Small intestine (tissue), 7 donors: ENCODE results near the gene AMER3. TPM values are rescaled to one million over a fixed set of nuclear protein-coding genes. Genes with fewer than 3 reads are reported as not detected.
A peak's percentile ranks its signal among the peaks of the same experiment; 100 is the strongest.

Experiments used
- DNase-seq, 2 donors: peaks; one replicate each; pipeline versions ENCODE4 v3.0.0 to v3.0.0-alpha.2; 2013
- FAIRE-seq: peaks from 2 replicates; lab custom pipeline; 2012; peaks lifted over from hg19 to GRCh38; lab: Jason Lieb, UNC
- H3K27ac ChIP-seq, 3 donors: one replicate each; pipeline ENCODE4 v1.5.1; 2013; ENCODE audit warnings: low read length in 2 of 3, mild to moderate bottlenecking in 2 of 3, control low read depth in 1 of 3, inconsistent platforms in 1 of 3, low read depth in 1 of 3, moderate library complexity in 1 of 3
- H3K27me3 ChIP-seq, 3 donors: one replicate each; pipeline ENCODE4 v1.6.1; 2013; ENCODE audit warnings: low read length in 3 of 3, inconsistent platforms in 1 of 3; ENCODE audit not compliant: control insufficient read depth in 3 of 3, insufficient read depth in 3 of 3
- H3K36me3 ChIP-seq, 3 donors: one replicate each; pipeline ENCODE4 v1.6.1; 2013; ENCODE audit warnings: low read length in 3 of 3, inconsistent platforms in 1 of 3, low read depth in 1 of 3, mild to moderate bottlenecking in 1 of 3, moderate library complexity in 1 of 3; ENCODE audit not compliant: control insufficient read depth in 3 of 3, insufficient read depth in 2 of 3
- H3K4me1 ChIP-seq, 3 donors: one replicate each; pipeline ENCODE4 v1.6.1; 2013; ENCODE audit warnings: low read length in 2 of 3, inconsistent platforms in 1 of 3, low read depth in 1 of 3, mild to moderate bottlenecking in 1 of 3, moderate library complexity in 1 of 3; ENCODE audit not compliant: control insufficient read depth in 3 of 3, insufficient read depth in 2 of 3
- H3K4me3 ChIP-seq, 3 donors: one replicate each; pipeline ENCODE4 v1.5.1; 2013; ENCODE audit warnings: low read length in 3 of 3, control low read depth in 1 of 3, inconsistent platforms in 1 of 3, low read depth in 1 of 3, mild to moderate bottlenecking in 1 of 3, moderate library complexity in 1 of 3
- H3K9me3 ChIP-seq, 2 donors: one replicate each; pipeline ENCODE4 v1.6.1; 2013; ENCODE audit warnings: low read depth in 1 of 2, low read length in 1 of 2; ENCODE audit not compliant: control insufficient read depth in 2 of 2, insufficient read depth in 1 of 2
- WGBS, 3 donors: extraction: QIAGEN DNeasy Blood & Tissue Kit; methylation state at CpG; one replicate each; pipeline ENCODE4 v1.1.7; 2013; 5-methylcytosine and 5-hydroxymethylcytosine counted together
- polyA plus RNA-seq, 4 donors: library from polyadenylated mRNA; stranded (reverse) in 3 of 4; unstranded in 1 of 4; fragments of 200-250 nt in 3 of 4; fragments of 120-200 nt in 1 of 4; gene quantifications; one replicate each; pipeline versions ENCODE4 v1.2.1 to v1.2.3, GENCODE V29; 2013
- donor health status: healthy with polysubstance abuse.
- donor health status: control.
- donor health status: control.
- donor health status: Bipolar disorder and iron deficiency.
- donor health status: healthy.

AMER3 gene
- polyA plus RNA-seq, 4 donors: 0.45 to 0.99 TPM; not detected in 2

GRCh38 chr2:130744287-130745117 is 10.8 kb upstream of the AMER3 start:
- Histone ChIP-seq H3K4me1 (no peaks in the 10 kb centered on the region), H3K27ac (peak overlapping the region in 1 of 3 donors; percentile 25), H3K4me3 (no peak overlapping the region), H3K9me3 (peaks cover 0 to 9% of the 10 kb centered on the region in 2 donors), H3K27me3 (peaks cover 0 to 5% (median 4%) of the 10 kb centered on the region in 3 donors), H3K36me3 (no peaks in the 10 kb centered on the region)
- DNase-seq (peak; percentile 57 to 67), FAIRE-seq (no peak)
- 29 to 32% (median 32%) methylated on average over 20 of the region's 20 CpGs for WGBS, 3 donors

GRCh38 chr2:130749078-130749477 is 6.3 kb upstream of the AMER3 start:
- H3K36me3 ChIP-seq: no peaks in the 10 kb centered on the region
- no peak overlapping the region for H3K27ac ChIP-seq
- H3K4me3 ChIP-seq: no peak overlapping the region
- peaks cover 0 to 9% of the 10 kb centered on the region in 2 donors for H3K9me3 ChIP-seq
- no peaks in the 10 kb centered on the region for H3K4me1 ChIP-seq
- DNase-seq (no peak), FAIRE-seq (no peak)
- WGBS, 3 donors: 89 to 95% (median 94%) methylated on average over 9 of the region's 9 CpGs
- peaks cover 0 to 2% (median 2%) of the 10 kb centered on the region in 3 donors for H3K27me3 ChIP-seq

GRCh38 chr2:130749641-130750040 is 5.7 kb upstream of the AMER3 start:
- Histone ChIP-seq H3K27ac (no peak overlapping the region), H3K36me3 (no peaks in the 10 kb centered on the region), H3K27me3 (peaks cover 0 to 2% (median 0%) of the 10 kb centered on the region in 3 donors), H3K9me3 (peaks cover 0 to 4% of the 10 kb centered on the region in 2 donors), H3K4me1 (no peaks in the 10 kb centered on the region), H3K4me3 (no peak overlapping the region)
- FAIRE-seq (no peak), DNase-seq (no peak)
- 76 to 83% (median 79%) methylated on average over 6 of the region's 6 CpGs for WGBS, 3 donors

- DNase-seq (peak in 1 of 2 donors; percentile 6), FAIRE-seq (no peak)
- WGBS, 3 donors: 46 to 52% (median 48%) methylated on average over 8 of the region's 8 CpGs
- Histone ChIP-seq H3K4me1 (no peaks in the 10 kb centered on the region), H3K9me3 (no peaks in the 10 kb centered on the region), H3K36me3 (no peaks in the 10 kb centered on the region), H3K27ac (no peak overlapping the region), H3K27me3 (peaks cover 6 to 25% (median 21%) of the 10 kb centered on the region in 3 donors), H3K4me3 (no peak overlapping the region)
These were observed 529 bp upstream of the AMER3 start for GRCh38 chr2:130754811-130755210.

GRCh38 chr2:130756053-130756873 is 923 bp downstream of the AMER3 start:
- Histone ChIP-seq H3K27ac (peak overlapping the region in 1 of 3 donors; percentile 37), H3K27me3 (peaks cover 6 to 29% (median 21%) of the 10 kb centered on the region in 3 donors), H3K4me1 (no peaks in the 10 kb centered on the region), H3K36me3 (no peaks in the 10 kb centered on the region), H3K9me3 (no peaks in the 10 kb centered on the region), H3K4me3 (peak overlapping the region in 2 of 3 donors; percentile 35)
- DNase-seq: peak in 1 of 2 donors; percentile 75
- WGBS, 3 donors: 3 to 21% (median 12%) methylated on average over 24 to 80 of the region's 80 CpGs
- no peak for FAIRE-seq

- H3K4me3 ChIP-seq: no peak overlapping the region
- 37 to 40% (median 38%) methylated on average over 16 of the region's 16 CpGs for WGBS, 3 donors
- H3K36me3 ChIP-seq: no peaks in the 10 kb centered on the region
These were observed 1.7 kb downstream of the AMER3 start for GRCh38 chr2:130756874-130757668.

GRCh38 chr2:130759906-130760753 is 4.8 kb downstream of the AMER3 start:
- Histone ChIP-seq H3K9me3 (no peaks in the 10 kb centered on the region), H3K4me3 (no peak overlapping the region), H3K27ac (no peak overlapping the region), H3K36me3 (no peaks in the 10 kb centered on the region), H3K27me3 (peaks cover 6 to 24% (median 15%) of the 10 kb centered on the region in 3 donors), H3K4me1 (no peaks in the 10 kb centered on the region)
- FAIRE-seq (no peak), DNase-seq (no peak)
- WGBS, 3 donors: 59 to 69% (median 65%) methylated on average over 10 of the region's 10 CpGs

More at GRCh38 chr2:130756874-130757668, 1.7 kb downstream of the AMER3 start:
- H3K9me3 ChIP-seq: no peaks in the 10 kb centered on the region
- FAIRE-seq (no peak), DNase-seq (no peak)
- no peaks in the 10 kb centered on the region for H3K4me1 ChIP-seq
- peaks cover 6 to 29% (median 21%) of the 10 kb centered on the region in 3 donors for H3K27me3 ChIP-seq
- H3K27ac ChIP-seq: no peak overlapping the region
